Lower leg skin (tissue), 3 donors: Measurements from ENCODE around the gene LOXL3.

Experiments
- POLR2A ChIP-seq, 2 donors: fragments of 450-650 bp; IDR thresholded peaks; one replicate each; pipeline ENCODE4 v1.6.1; 2016 to 2017; ENCODE audit warnings: antibody characterized with exemption in 2 of 2, mild to moderate bottlenecking in 1 of 2, moderate library complexity in 1 of 2
- TF ChIP-seq, protein P1 (sequence below), 3 donors: fragments of 450-650 bp; IDR thresholded peaks; one replicate each; pipeline ENCODE4 v1.5.1; 2016; ENCODE audit warnings: antibody characterized with exemption in 3 of 3, mild to moderate bottlenecking in 3 of 3, moderate library complexity in 2 of 3

DNA sequence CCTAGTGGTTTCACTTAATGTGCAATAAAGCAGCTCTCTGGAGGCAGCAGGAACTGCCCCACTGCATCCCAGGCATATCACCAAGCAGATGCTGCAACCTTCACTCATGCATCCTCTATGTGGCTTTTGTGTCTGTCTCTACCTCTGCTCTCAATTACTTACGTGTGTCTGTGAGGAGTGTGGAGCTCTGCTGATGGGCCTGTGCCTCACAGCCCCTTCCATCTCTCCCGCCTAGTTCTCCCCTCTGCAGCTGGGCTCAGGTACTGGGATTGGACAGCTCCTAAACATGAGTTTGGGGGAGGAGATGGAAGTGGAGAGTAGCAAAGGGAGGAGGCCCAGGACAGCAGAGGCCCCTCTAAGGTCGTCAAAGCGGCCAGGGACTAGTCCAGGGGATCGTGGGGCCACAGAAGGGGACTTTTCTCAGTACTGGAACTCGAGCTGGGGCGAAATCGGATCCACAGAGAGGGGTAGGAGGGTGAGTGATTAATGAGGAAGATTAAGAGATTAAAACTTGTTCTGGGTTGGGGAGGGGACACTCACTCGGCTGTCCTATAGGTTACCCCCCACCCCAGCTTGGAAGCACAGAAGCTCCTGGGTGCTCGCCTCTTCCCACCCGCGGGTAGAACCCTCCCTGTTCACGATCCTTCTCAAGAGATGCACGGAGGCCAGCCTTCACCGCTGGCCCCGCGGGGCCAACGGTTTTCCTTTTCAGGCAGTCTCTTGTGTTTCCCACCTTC lies 52.2 kb downstream of the LOXL3 start:
- TF ChIP-seq, protein P1, sequence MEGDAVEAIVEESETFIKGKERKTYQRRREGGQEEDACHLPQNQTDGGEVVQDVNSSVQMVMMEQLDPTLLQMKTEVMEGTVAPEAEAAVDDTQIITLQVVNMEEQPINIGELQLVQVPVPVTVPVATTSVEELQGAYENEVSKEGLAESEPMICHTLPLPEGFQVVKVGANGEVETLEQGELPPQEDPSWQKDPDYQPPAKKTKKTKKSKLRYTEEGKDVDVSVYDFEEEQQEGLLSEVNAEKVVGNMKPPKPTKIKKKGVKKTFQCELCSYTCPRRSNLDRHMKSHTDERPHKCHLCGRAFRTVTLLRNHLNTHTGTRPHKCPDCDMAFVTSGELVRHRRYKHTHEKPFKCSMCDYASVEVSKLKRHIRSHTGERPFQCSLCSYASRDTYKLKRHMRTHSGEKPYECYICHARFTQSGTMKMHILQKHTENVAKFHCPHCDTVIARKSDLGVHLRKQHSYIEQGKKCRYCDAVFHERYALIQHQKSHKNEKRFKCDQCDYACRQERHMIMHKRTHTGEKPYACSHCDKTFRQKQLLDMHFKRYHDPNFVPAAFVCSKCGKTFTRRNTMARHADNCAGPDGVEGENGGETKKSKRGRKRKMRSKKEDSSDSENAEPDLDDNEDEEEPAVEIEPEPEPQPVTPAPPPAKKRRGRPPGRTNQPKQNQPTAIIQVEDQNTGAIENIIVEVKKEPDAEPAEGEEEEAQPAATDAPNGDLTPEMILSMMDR (IDR thresholded peaks at IDR 0.05) = no peak
- TF ChIP-seq POLR2A (IDR thresholded peaks at IDR 0.05) = no peak
